ENCODE measurements around the gene NEO1.

NEO1 gene

GRCh38 chr15:73284090-73284716 is 231.9 kb downstream of the NEO1 start:
- Histone ChIP-seq H3K9me2 (replicated peaks; ENCODE audit: control insufficient read depth, low read length) (no peaks in the 10 kb centered on the region), H3K9me3 (ENCODE audit: control insufficient read depth, insufficient read depth, low read length) (no peaks in the 10 kb centered on the region), H3K27ac (ENCODE audit: low read depth, low read length) (no peak overlapping the region), H3K36me3 (ENCODE audit: control insufficient read depth, low read length) (no peaks in the 10 kb centered on the region), H3K79me2 (ENCODE audit: control insufficient read depth, low read length) (no peaks in the 10 kb centered on the region), H3F3A (ENCODE audit: control insufficient read depth, insufficient read depth) (no peaks in the 10 kb centered on the region), H3K4me2 (ENCODE audit: low read length) (no peak overlapping the region), H3K4me1 (ENCODE audit: control insufficient read depth, low read length) (no peaks in the 10 kb centered on the region), H3K27me3 (ENCODE audit: control insufficient read depth, low read length) (0 out of 2 replicates have a peak, but pooled peaks cover 4% of the 10 kb centered on the region), H3K4me3 (ENCODE audit: low read length) (no peak overlapping the region), H4K20me1 (ENCODE audit: control insufficient read depth, insufficient read depth, low read depth, low read length) (no peaks in the 10 kb centered on the region)
- TF ChIP-seq EZH2phosphoT487 (IDR thresholded peaks at IDR 0.05; ENCODE audit: borderline replicate concordance, low read length) (no peak), CTCF (IDR thresholded peaks at IDR 0.05; ENCODE audit: low read depth, low read length, poor library complexity, severe bottlenecking) (peak; percentile 28)

- Histone ChIP-seq H3K27me3 (ENCODE audit: control insufficient read depth, low read length) (0 out of 2 replicates have a peak, but pooled peaks cover 4% of the 10 kb centered on the region), H3K9me2 (replicated peaks; ENCODE audit: control insufficient read depth, low read length) (no peaks in the 10 kb centered on the region), H3K4me1 (ENCODE audit: control insufficient read depth, low read length) (no peaks in the 10 kb centered on the region), H3K4me3 (ENCODE audit: low read length) (no peak overlapping the region), H3F3A (ENCODE audit: control insufficient read depth, insufficient read depth) (no peaks in the 10 kb centered on the region), H3K79me2 (ENCODE audit: control insufficient read depth, low read length) (no peaks in the 10 kb centered on the region), H4K20me1 (ENCODE audit: control insufficient read depth, insufficient read depth, low read depth, low read length) (no peaks in the 10 kb centered on the region), H3K36me3 (ENCODE audit: control insufficient read depth, low read length) (no peaks in the 10 kb centered on the region), H3K27ac (ENCODE audit: low read depth, low read length) (no peak overlapping the region), H3K4me2 (ENCODE audit: low read length) (no peak overlapping the region), H3K9me3 (ENCODE audit: control insufficient read depth, insufficient read depth, low read length) (no peaks in the 10 kb centered on the region)
- TF ChIP-seq CTCF (IDR thresholded peaks at IDR 0.05; ENCODE audit: low read depth, low read length, poor library complexity, severe bottlenecking) (no peak), EZH2phosphoT487 (IDR thresholded peaks at IDR 0.05; ENCODE audit: borderline replicate concordance, low read length) (no peak)
These were observed 234.0 kb downstream of the NEO1 start for GRCh38 chr15:73286311-73286710.

- no peak for TF ChIP-seq EZH2phosphoT487 (IDR thresholded peaks at IDR 0.05; ENCODE audit: borderline replicate concordance, low read length)
- no peak for TF ChIP-seq CTCF (IDR thresholded peaks at IDR 0.05; ENCODE audit: low read depth, low read length, poor library complexity, severe bottlenecking)
- no peaks in the 10 kb centered on the region for H3K9me3 ChIP-seq (ENCODE audit: control insufficient read depth, insufficient read depth, low read length)
- H3K36me3 ChIP-seq (ENCODE audit: control insufficient read depth, low read length) = no peaks in the 10 kb centered on the region
- 0 out of 2 replicates have a peak, but pooled peaks cover 4% of the 10 kb centered on the region for H3K27me3 ChIP-seq (ENCODE audit: control insufficient read depth, low read length)
- H3K27ac ChIP-seq (ENCODE audit: low read depth, low read length) = no peak overlapping the region
- no peaks in the 10 kb centered on the region for H4K20me1 ChIP-seq (ENCODE audit: control insufficient read depth, insufficient read depth, low read depth, low read length)
- no peaks in the 10 kb centered on the region for H3K4me1 ChIP-seq (ENCODE audit: control insufficient read depth, low read length)
- no peaks in the 10 kb centered on the region for H3K79me2 ChIP-seq (ENCODE audit: control insufficient read depth, low read length)
- no peaks in the 10 kb centered on the region for H3K9me2 ChIP-seq (replicated peaks; ENCODE audit: control insufficient read depth, low read length)
- no peaks in the 10 kb centered on the region for H3F3A ChIP-seq (ENCODE audit: control insufficient read depth, insufficient read depth)
- no peak overlapping the region for H3K4me3 ChIP-seq (ENCODE audit: low read length)
- no peak overlapping the region for H3K4me2 ChIP-seq (ENCODE audit: low read length)
These were observed 234.8 kb downstream of the NEO1 start for GRCh38 chr15:73287019-73287418.
